GM19240 (cell line): ENCODE data around the gene ZP1.

Source experiments
- DNase-seq: peaks from one replicate; pipeline ENCODE4 v3.0.0; 2011; ENCODE audit warnings: low spot score; ENCODE audit not compliant: insufficient read length

The ZP1 gene

GRCh38 chr11:60858236-60858635, 9.1 kb upstream of the ZP1 start:
- no peak for DNase-seq

GRCh38 chr11:60858731-60859464, 8.4 kb upstream of the ZP1 start:
- DNase-seq: no peak

- no peak for DNase-seq
Measured at GRCh38 chr11:60859616-60860250, 7.6 kb upstream of the ZP1 start.

GRCh38 chr11:60860943-60861342, 6.4 kb upstream of the ZP1 start:
- no peak for DNase-seq

GRCh38 chr11:60862171-60862570, 5.2 kb upstream of the ZP1 start:
- no peak for DNase-seq

- DNase-seq: no peak
Measured at GRCh38 chr11:60863550-60864521, 3.5 kb upstream of the ZP1 start.

- DNase-seq: no peak
Measured at GRCh38 chr11:60864856-60865513, 2.4 kb upstream of the ZP1 start.

GRCh38 chr11:60867871-60868681, 734 bp downstream of the ZP1 start:
- no peak for DNase-seq

- no peak for DNase-seq
Measured at GRCh38 chr11:60868682-60869450, 1.5 kb downstream of the ZP1 start.

GRCh38 chr11:60869451-60869825, 2.1 kb downstream of the ZP1 start:
- DNase-seq: no peak

- no peak for DNase-seq
Measured at GRCh38 chr11:60870276-60870675, 2.9 kb downstream of the ZP1 start.

GRCh38 chr11:60870733-60871377, 3.5 kb downstream of the ZP1 start:
- DNase-seq: no peak

GRCh38 chr11:60871378-60872061, 4.2 kb downstream of the ZP1 start:
- DNase-seq: no peak

GRCh38 chr11:60872124-60872960, 5.0 kb downstream of the ZP1 start:
- DNase-seq: no peak

GRCh38 chr11:60872961-60873524, 5.7 kb downstream of the ZP1 start:
- no peak for DNase-seq

- DNase-seq: no peak
Measured at GRCh38 chr11:60873533-60873932, 6.2 kb downstream of the ZP1 start.
